ENCODE data around the gene APOBEC3C. TPM values are rescaled to one million over a fixed set of nuclear protein-coding genes. Genes with fewer than 3 reads are reported as not detected.
"Not testable (repeated sequence)": the region's sequence is repeated elsewhere in the genome, so short reads cannot be mapped to it uniquely, and the experiment has no call there.

The APOBEC3C gene
- total and polyA plus RNA-seq, 8 donors: 1.2 to 15.4 (median 7.7) TPM

DNA sequence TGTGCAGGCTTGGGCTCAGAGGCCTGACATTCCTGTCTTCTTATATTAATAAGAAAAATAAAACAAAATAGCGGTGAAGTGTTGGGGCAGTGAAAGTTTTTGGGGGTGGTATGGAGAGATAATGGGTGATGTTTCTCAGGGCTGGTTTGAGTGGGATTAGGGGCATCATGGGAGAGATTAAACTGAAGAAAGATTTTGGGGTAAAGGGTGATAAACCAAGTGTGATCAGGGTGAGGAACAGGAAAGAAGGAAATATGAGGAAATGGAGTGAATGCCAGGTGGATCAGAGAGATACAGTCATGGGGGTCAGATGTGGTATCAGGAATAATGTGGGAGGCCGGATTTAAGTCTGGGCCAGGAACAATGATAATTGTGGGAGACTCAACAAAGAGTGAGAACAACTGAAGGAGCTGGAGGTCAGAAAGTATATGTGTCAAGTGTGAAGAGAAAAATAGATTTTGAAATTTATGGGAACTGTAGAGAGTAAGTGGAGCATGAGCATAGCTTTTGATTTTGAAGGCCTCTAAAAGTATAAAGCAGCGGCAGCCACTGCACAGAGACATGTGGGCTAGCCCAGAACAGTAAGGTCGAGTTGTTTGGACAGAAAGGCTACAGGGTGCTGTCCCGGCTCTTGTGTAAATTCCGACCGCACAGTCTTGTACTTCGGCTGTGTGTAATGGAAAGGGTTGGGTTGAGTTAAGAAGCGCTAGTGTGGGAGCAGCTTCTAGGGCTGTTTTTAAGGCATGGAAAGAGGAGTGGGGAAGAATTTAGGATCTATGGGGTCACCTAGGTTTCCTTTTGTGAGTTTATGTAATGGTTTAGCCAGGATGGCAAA is 52.6 kb downstream of the APOBEC3C start:
- DNase-seq; intact Hi-C loops (cut with DNase I; ENCODE audit: low total_unique reads); H3K36me3 ChIP-seq; H3K9me3 ChIP-seq; H3K27ac ChIP-seq; H3K4me1 ChIP-seq; H3K4me3 ChIP-seq; H3K27me3 ChIP-seq: not testable (repeated sequence)
- WGBS, 5 donors: 82 to 88% (median 84%) methylated on average over 9 of the region's 9 CpGs

- TF ChIP-seq EP300 (IDR thresholded peaks at IDR 0.05) (no peak), POLR2AphosphoS5 (IDR thresholded peaks at IDR 0.05) (no peak), CTCF (IDR thresholded peaks at IDR 0.05) (no peak), POLR2A (IDR thresholded peaks at IDR 0.05) (no peak)
- WGBS, 5 donors: 41 to 68% (median 54%) methylated on average over 12 to 13 of the region's 13 CpGs
- Histone ChIP-seq H3K27ac (no peak overlapping the region), H3K9me3 (no peaks in the 10 kb centered on the region), H3K4me1 (peaks cover 0 to 5% (median 0%) of the 10 kb centered on the region in 4 donors), H3K36me3 (no peaks in the 10 kb centered on the region), H3K27me3 (no peaks in the 10 kb centered on the region), H3K4me3 (no peak overlapping the region)
- intact Hi-C loops (cut with DNase I; ENCODE audit: low total_unique reads): no loop called here
- DNase-seq: no peak
Measured at GRCh38 chr22:39068033-39068785, 54.2 kb downstream of the APOBEC3C start.

Other genes with a start within 250 kb of the APOBEC3C start
- gene DNAL4, start 220.1 kb upstream of the APOBEC3C start, total RNA-seq: 10 to 100 TPM in 4 of 5 donors, under 1 TPM in 1; 0.58 to 33.0 (median 11.2) TPM
- 10 to 100 TPM; 15.9 to 22.5 (median 21.4) TPM for gene DNAL4, start 220.1 kb upstream of the APOBEC3C start, polyA plus RNA-seq
- 10 to 100 TPM in 2 of 5 donors, 1 to 10 TPM in 3; 1.2 to 19.6 (median 4.1) TPM for gene NPTXR, start 170.2 kb upstream of the APOBEC3C start, total RNA-seq
- gene NPTXR, start 170.2 kb upstream of the APOBEC3C start, polyA plus RNA-seq: 1 to 10 TPM in 2 of 3 donors, under 1 TPM in 1; 0.46 to 2.4 (median 2.2) TPM
- gene CBX6, start 142.0 kb upstream of the APOBEC3C start, total RNA-seq: 10 to 100 TPM; 15.4 to 46.0 (median 32.9) TPM
- 10 to 100 TPM in 2 of 3 donors, 1 to 10 TPM in 1; 8.9 to 20.3 (median 14.6) TPM for gene CBX6, start 142.0 kb upstream of the APOBEC3C start, polyA plus RNA-seq
- gene APOBEC3A, start 56.6 kb upstream of the APOBEC3C start, total RNA-seq: 1 to 10 TPM in 2 of 5 donors, not detected in 3; 1.8 to 3.3 TPM
- gene APOBEC3A, start 56.6 kb upstream of the APOBEC3C start, polyA plus RNA-seq: 1 to 10 TPM in 2 of 3 donors, not detected in 1; 1.2 to 1.9 TPM
- gene APOBEC3B, start 31.9 kb upstream of the APOBEC3C start, total RNA-seq: 1 to 10 TPM in 2 of 5 donors, not detected in 3; 1.1 to 4.8 TPM
- gene APOBEC3B, start 31.9 kb upstream of the APOBEC3C start, polyA plus RNA-seq: 1 to 10 TPM; 1.7 to 8.7 (median 3.8) TPM
- 1 to 10 TPM in 3 of 5 donors, under 1 TPM in 1, not detected in 1; 0.29 to 5.3 (median 2.4) TPM for gene APOBEC3D, start 6.9 kb downstream of the APOBEC3C start, total RNA-seq
- gene APOBEC3D, start 6.9 kb downstream of the APOBEC3C start, polyA plus RNA-seq: 1 to 10 TPM; 1.3 to 3.3 (median 2.9) TPM
- 1 to 10 TPM in 3 of 5 donors, under 1 TPM in 1, not detected in 1; 0.89 to 4.1 (median 2.3) TPM for gene APOBEC3F, start 26.6 kb downstream of the APOBEC3C start, total RNA-seq
- gene APOBEC3F, start 26.6 kb downstream of the APOBEC3C start, polyA plus RNA-seq: 1 to 10 TPM; 4.1 to 8.2 (median 4.6) TPM
- 10 to 100 TPM in 1 of 5 donors, 1 to 10 TPM in 2, under 1 TPM in 1, not detected in 1; 0.45 to 19.6 (median 3.6) TPM for gene APOBEC3G, start 63.0 kb downstream of the APOBEC3C start, total RNA-seq
- 1 to 10 TPM; 4.1 to 9.3 (median 7.0) TPM for gene APOBEC3G, start 63.0 kb downstream of the APOBEC3C start, polyA plus RNA-seq
- 1 to 10 TPM in 1 of 5 donors, not detected in 4; 7.8 TPM for gene APOBEC3H, start 83.0 kb downstream of the APOBEC3C start, total RNA-seq
- gene APOBEC3H, start 83.0 kb downstream of the APOBEC3C start, polyA plus RNA-seq: under 1 TPM in 1 of 3 donors, not detected in 2; 0.63 TPM
- 10 to 100 TPM; 10.1 to 84.6 (median 29.6) TPM for gene CBX7, start 138.4 kb downstream of the APOBEC3C start, total RNA-seq
- gene CBX7, start 138.4 kb downstream of the APOBEC3C start, polyA plus RNA-seq: 10 to 100 TPM; 28.6 to 46.3 (median 29.8) TPM
- gene PDGFB, start 230.7 kb downstream of the APOBEC3C start, total RNA-seq: 10 to 100 TPM in 2 of 5 donors, 1 to 10 TPM in 3; 1.2 to 58.5 (median 9.5) TPM
- gene PDGFB, start 230.7 kb downstream of the APOBEC3C start, polyA plus RNA-seq: 1 to 10 TPM; 3.6 to 4.1 (median 3.6) TPM

All from stomach (tissue), 9 donors.